Measurements from ENCODE around the gene ADGRE3. TPM values are rescaled to one million over a fixed set of nuclear protein-coding genes. Genes with fewer than 3 reads are reported as not detected.
"Not testable (repeated sequence)": the region's sequence is repeated elsewhere in the genome, so short reads cannot be mapped to it uniquely, and the experiment has no call there.

The ADGRE3 gene
- total RNA-seq, 1 donor from 2014 or later, result not detected

DNA sequence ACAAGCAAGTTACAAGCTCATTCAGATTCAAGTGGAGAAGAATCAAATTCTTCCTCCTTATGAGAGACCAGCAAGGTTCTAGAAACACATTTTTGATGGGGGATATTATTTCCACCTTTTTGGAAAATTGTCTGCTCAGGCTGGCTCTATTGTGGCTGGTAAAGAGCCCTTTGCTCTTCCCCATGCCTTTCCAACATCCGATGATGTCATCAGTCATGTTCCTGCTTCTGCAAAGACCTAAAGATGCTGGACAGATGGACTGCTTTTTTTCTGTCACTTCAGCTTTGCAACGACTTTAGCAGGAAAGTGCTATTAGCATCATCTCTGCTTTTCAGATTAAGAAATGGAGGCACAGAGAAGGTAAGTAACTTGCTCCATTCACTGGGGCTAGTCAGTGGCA is 4.2 kb downstream of the ADGRE3 start:
- no peak for DNase-seq (ENCODE audit: low spot score)

GRCh38 chr19:14669940-14670339 is 4.7 kb downstream of the ADGRE3 start:
- DNase-seq (ENCODE audit: low spot score), result no peak

DNA sequence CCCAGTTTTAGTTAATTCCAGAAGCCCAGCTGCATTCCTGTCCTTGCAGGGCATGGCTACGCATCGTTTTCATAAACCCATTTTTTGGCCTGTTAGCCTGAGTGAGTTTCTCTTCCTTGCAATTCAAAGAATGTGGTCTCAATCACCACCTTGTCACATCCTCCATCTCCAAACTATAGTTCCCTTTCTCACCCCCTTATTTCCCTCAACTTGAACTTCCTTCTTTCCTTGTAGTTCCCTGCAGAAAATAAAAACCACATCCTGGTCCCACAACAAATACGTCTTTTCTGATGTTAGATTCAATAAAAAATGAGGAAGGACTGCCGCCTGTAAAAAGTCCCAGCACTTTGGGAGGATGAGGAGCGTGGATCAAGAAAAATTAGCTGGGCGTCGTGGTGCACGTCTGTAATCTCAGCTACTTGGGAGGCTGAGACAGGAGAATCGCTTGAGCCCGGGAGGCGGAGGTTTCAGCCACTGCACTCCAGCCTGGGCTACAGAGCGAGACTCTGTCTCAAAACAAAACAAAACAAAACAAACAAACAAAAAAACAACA is 13.2 kb downstream of the ADGRE3 start:
- DNase-seq (ENCODE audit: low spot score), result no peak

GRCh38 chr19:14659874-14660489 is 14.7 kb downstream of the ADGRE3 start:
- no peak for DNase-seq (ENCODE audit: low spot score)

DNA sequence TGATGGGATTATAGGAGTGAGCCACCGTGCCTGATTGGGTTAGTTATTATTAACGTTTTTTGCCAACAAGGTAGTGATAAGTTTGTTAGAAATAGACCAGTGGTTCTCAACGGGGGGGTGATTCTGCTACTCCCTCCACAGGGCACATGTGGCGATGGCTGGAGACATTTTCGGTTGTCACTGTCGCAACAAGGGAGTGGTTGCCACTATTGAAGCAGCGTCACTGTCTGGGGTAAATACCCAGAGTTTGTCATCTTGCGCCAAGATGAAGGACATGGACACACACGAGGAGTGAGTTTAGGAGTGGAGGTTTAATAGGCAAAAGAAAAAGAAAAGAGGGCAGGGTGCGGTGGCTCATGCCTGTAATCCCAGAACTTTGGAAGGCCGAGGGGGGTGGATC is 18.9 kb downstream of the ADGRE3 start:
- no peak for DNase-seq (ENCODE audit: low spot score)

- DNase-seq (ENCODE audit: low spot score), result no peak
Measured at GRCh38 chr19:14654786-14655560, 19.7 kb downstream of the ADGRE3 start.

DNA sequence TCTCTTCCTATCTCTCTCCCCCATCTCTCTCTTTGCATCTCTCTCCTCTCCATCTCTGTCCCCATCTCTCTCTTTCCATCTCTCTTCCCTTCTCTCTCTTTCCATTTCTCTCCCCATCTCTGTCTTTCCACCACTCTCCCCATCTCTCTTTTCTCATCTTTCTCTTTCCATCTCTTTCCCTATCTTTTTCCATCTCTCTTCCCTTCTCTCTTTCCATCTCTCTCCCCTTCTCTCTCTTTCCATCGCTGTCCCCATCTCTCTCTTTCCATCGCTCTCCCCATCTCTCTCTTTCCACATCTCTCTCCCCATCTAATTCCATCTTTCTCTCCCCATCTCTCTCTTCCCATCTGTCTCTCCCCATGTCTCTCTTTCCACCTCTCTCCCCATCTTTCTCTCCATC is 24.5 kb downstream of the ADGRE3 start:
- DNase-seq (ENCODE audit: low spot score), result no peak

GRCh38 chr19:14649020-14649419 is 25.6 kb downstream of the ADGRE3 start:
- DNase-seq (ENCODE audit: low spot score), result no peak

- DNase-seq (ENCODE audit: low spot score), result no peak
Measured at GRCh38 chr19:14648506-14648905, 26.1 kb downstream of the ADGRE3 start.

DNA sequence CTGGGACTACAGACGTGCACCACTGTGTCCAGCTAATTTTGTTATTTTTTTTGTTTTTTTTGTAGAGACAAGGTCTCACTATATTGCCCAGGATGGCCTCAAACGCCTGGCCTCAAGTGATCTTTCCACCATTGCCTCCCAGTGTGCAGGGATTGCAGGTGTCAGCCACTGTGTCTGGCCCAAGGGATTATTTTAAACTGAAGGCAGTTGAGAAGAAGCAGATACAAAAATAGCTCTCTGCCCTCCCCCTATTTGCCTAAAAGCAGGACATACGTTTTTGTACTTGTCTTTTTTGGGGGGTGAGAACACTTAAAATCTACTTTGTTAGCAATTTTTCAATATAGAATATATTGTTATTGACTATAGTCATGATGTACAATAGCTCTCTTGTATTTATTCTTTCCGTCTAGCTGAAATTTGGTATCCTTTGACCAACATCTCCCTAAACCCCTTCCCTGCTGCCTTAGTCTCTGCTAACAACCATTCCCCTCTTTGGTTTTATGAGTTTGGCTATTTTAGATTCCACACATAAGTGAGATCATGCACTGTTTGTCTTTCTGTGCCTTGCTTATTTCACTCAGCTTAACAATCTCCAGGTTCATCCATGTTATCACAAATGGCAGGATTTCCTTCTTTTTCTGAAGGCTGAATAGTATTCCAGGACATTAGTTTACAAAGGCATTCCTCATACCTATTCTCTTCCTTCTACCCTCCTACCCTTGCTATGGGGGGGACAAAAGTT is 34.9 kb downstream of the ADGRE3 start:
- no peak for DNase-seq (ENCODE audit: low spot score)

DNA sequence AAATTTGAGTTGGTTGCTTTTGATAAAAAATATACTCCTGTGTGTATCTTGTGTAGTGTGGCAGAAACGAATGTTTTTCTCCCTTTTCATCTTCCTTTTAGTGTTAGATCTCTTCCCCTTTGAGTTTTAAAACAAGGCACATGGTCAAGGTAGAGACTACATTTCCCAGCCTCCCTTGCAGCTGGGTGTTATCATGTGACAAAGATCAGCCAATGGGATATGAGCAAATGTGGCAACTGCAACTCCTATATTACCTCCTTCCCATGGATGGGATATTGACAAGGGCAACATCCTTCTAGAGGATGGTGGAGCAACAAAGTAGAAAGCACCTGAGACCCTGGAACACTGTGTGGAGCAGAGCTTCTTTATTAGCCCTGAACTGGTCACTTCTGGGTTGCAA is 42.4 kb downstream of the ADGRE3 start:
- no peak for DNase-seq (ENCODE audit: low spot score)

GRCh38 chr19:14629557-14629956 is 45.1 kb downstream of the ADGRE3 start:
- no peak for DNase-seq (ENCODE audit: low spot score)

DNA sequence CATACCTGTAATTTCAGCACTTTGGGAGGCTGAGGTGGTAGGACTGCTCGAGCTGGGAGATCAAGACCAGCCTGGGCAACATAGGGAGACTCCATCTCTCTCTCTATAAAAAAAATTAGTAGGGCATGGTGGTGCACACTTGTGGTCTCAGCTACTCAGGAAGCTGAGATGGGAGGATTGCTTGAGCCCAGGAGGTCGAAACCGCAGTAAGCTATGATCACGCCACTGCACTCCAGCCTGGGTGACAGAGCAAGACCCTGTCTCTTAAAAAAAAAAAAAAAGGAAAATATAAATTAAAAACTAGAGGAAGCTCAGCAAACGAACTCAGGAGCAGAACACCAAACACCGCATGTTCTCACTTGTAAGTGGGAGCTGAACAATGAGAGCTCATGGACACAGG is 50.2 kb downstream of the ADGRE3 start:
- DNase-seq (ENCODE audit: low spot score), result not testable (repeated sequence)

DNA sequence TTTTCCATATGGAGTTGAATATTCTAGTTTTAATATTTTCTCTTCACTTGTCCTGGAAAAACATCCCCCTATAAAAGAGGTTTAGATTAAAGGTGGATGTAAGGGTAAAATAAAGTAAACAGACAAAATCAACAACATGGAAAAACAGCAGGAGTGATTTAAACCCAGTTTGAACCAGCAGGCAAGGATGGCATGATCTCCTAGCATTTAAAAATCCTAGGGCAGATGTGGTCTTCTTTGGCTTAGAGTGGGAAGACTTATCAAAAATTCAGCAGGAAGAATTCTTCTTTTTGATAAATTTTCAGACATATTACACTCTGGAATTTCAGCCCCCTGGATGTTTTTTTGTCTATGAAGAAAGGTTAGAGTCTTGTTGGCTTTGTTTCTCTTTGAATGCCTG is 55.2 kb downstream of the ADGRE3 start:
- DNase-seq (ENCODE audit: low spot score), result no peak

DNA sequence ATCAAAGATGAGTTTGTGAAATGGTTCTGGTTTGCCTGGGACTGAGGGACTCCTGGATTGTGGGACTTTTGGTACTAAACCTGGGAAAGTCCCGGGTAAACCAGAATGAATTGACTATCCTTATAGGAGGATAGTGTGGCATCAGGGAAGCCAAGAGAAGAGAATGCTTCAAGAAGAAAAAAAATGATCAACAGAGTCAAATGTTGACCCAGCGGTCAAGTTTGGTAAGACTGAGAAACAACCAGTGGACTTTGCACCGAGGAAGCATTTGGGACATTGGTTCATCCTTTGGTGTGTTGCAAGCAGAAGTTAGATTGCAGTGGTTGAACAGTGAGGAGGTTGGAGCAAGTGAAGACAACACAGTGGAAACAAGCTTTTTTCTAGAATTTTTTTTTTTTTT is 58.2 kb downstream of the ADGRE3 start:
- DNase-seq (ENCODE audit: low spot score), result no peak

- DNase-seq (ENCODE audit: low spot score), result no peak
Measured at GRCh38 chr19:14615623-14616022, 59.0 kb downstream of the ADGRE3 start.

DNA sequence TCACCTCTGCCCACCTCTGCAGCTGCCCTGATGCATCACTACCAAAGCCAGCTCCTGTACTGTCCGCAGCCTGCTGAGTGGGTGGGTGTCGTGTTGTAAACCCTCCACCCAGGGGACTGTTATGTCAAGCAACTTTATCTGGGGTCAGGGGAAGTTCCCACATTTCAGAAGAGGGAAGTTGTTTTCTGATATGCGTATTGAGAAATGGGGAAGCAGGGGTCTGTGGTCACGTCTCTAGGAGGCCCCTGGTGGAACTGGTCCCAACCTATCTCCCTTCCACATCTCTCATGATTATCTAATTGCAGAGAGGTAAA is 60.6 kb downstream of the ADGRE3 start:
- DNase-seq (ENCODE audit: low spot score), result no peak

GRCh38 chr19:14613399-14614098 is 61.1 kb downstream of the ADGRE3 start:
- DNase-seq (ENCODE audit: low spot score), result not testable (repeated sequence)

DNA sequence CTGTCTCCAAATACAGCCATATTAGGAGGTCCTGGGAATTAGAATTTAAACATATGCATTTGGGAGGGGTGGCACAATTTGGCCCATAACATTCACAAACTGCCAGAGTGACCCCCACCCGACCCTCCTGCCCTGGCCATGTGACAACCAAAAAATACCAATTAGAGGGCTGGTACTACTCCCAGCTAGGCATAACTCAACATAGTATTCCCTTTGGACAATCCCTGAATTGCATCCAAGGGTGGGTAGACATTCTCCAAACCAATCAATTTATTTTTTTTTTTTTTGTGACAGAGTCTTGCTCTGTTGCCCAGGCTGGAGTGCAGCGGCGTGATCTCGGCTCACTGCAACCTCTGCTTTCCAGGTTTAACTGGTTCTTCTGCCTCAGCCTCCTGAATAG is 62.0 kb downstream of the ADGRE3 start:
- DNase-seq (ENCODE audit: low spot score), result no peak

DNA sequence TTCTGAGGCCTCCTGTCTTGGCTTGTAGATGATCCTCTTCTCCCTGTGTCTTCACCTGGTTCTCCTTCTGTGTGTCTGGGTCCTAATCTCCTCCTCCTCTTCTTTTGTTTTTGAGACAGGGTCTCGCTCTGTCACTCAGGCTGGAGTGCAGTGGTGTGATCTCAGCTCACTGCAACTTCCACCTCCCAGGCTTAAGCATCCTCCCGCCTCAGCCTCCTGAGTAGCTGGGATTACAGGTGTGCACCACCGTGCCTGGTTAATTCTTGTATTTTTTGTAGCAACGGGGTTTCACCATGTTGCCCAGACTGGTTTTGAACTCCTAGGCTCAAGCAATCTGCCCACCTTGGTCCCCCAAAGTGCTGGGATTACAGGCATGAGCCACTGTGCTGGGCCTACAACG is 62.4 kb downstream of the ADGRE3 start:
- DNase-seq (ENCODE audit: low spot score), result not testable (repeated sequence)

DNA sequence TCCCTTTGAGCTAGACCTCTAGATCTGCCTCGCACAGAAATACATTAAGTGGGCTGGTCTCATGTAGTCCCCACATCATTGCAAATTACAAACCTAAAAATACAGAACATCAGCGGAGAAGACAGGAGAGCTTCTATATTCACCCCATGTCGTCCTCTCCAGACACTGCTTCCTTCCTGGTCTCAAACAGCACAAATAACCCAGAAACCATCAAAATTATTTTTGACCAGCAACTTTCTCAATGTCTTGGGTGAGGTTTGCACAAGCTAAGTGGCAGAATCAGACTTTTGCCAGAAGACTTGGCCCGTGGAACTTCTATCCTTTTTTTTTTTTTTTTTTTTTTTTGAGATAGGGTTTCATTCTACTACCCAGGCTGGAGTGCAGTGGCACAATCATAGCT is 63.6 kb downstream of the ADGRE3 start:
- DNase-seq (ENCODE audit: low spot score), result no peak

DNA sequence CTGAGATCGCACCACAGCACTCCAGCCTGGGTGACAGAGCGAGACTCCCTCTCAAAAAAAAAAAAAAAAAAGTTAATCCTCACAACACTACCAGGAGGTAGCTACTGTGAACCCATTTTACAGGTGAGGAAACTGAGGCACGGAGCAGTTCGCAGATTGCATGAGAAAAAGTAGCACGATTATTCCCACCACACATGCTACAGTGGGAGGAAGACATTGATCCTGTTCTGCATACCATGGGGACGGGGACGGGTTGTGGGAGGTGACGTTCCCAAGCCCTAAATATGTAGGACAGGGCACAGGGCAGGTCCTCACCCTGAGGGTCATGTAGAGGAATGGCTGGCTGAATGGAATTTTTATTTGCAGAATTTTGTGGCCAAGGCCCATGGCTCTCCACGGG is 68.0 kb downstream of the ADGRE3 start:
- no peak for DNase-seq (ENCODE audit: low spot score)
